ENCODE results near the gene FBLN7. TPM values are rescaled to one million over a fixed set of nuclear protein-coding genes. Genes with fewer than 3 reads are reported as not detected.

FBLN7 gene
- total RNA-seq, 4 donors from 2014 or later = 4.4 to 11.8 (median 7.9) TPM

- Histone ChIP-seq H3K27me3 (no peaks in the 10 kb centered on the region), H3K4me1 (no peaks in the 10 kb centered on the region), H3K27ac (no peak overlapping the region), H3K4me3 (no peak overlapping the region), H3K36me3 (no peaks in the 10 kb centered on the region), H3K9me3 (no peaks in the 10 kb centered on the region)
- no peak for TF ChIP-seq POLR2A (IDR thresholded peaks at IDR 0.05)
- TF ChIP-seq CTCF (IDR thresholded peaks at IDR 0.05) = no peak
- no peak for DNase-seq
- intact Hi-C loops (cut with DNase I; ENCODE audit: low total_unique reads) = no loop called here
Observed at GRCh38 chr2:112187046-112187715, 49.0 kb downstream of the FBLN7 start.

- intact Hi-C loops (cut with DNase I; ENCODE audit: low total_unique reads) = no loop called here
- Histone ChIP-seq H3K27ac (no peak overlapping the region), H3K9me3 (no peaks in the 10 kb centered on the region), H3K4me1 (no peaks in the 10 kb centered on the region), H3K36me3 (no peaks in the 10 kb centered on the region), H3K4me3 (no peak overlapping the region), H3K27me3 (no peaks in the 10 kb centered on the region)
- DNase-seq = no peak
- TF ChIP-seq POLR2A (IDR thresholded peaks at IDR 0.05) = no peak
Observed at GRCh38 chr2:112187805-112188596, 49.8 kb downstream of the FBLN7 start.

- DNase-seq = no peak
- Histone ChIP-seq H3K4me1 (no peaks in the 10 kb centered on the region), H3K27me3 (no peaks in the 10 kb centered on the region), H3K27ac (no peak overlapping the region), H3K36me3 (no peaks in the 10 kb centered on the region), H3K9me3 (no peaks in the 10 kb centered on the region), H3K4me3 (no peak overlapping the region)
- intact Hi-C loops (cut with DNase I; ENCODE audit: low total_unique reads) = no loop called here
- no peak for TF ChIP-seq POLR2A (IDR thresholded peaks at IDR 0.05)
- TF ChIP-seq CTCF (IDR thresholded peaks at IDR 0.05) = no peak
Observed at GRCh38 chr2:112189001-112189556, 50.9 kb downstream of the FBLN7 start.

GRCh38 chr2:112194028-112194427, 55.8 kb downstream of the FBLN7 start:
- Histone ChIP-seq H3K4me3 (no peak overlapping the region), H3K27me3 (no peaks in the 10 kb centered on the region), H3K4me1 (no peaks in the 10 kb centered on the region), H3K27ac (no peak overlapping the region), H3K36me3 (no peaks in the 10 kb centered on the region), H3K9me3 (no peaks in the 10 kb centered on the region)
- intact Hi-C loops (cut with DNase I; ENCODE audit: low total_unique reads) = no loop called here
- no peak for DNase-seq
- no peak for TF ChIP-seq CTCF (IDR thresholded peaks at IDR 0.05)

GRCh38 chr2:112194482-112194881, 56.3 kb downstream of the FBLN7 start:
- TF ChIP-seq POLR2A (IDR thresholded peaks at IDR 0.05) (no peak), CTCF (IDR thresholded peaks at IDR 0.05) (no peak)
- Histone ChIP-seq H3K27ac (no peak overlapping the region), H3K4me3 (no peak overlapping the region), H3K9me3 (no peaks in the 10 kb centered on the region), H3K27me3 (no peaks in the 10 kb centered on the region), H3K36me3 (no peaks in the 10 kb centered on the region), H3K4me1 (no peaks in the 10 kb centered on the region)
- intact Hi-C loops (cut with DNase I; ENCODE audit: low total_unique reads) = no loop called here
- DNase-seq = no peak
